Mucosa of rectum (tissue), 2 donors: ENCODE results near the gene SNX14.
"Not testable (repeated sequence)": the region's sequence is repeated elsewhere in the genome, so short reads cannot be mapped to it uniquely, and the experiment has no call there.

Source experiments
- H3K27ac ChIP-seq, 2 donors: one replicate each; pipeline ENCODE4 v1.7.0; 2013; ENCODE audit warnings: inconsistent platforms in 2 of 2, low read depth in 2 of 2, low read length in 2 of 2
- H3K27me3 ChIP-seq, 2 donors: one replicate each; pipeline ENCODE4 v1.7.0; 2013; ENCODE audit warnings: low read length in 2 of 2; ENCODE audit not compliant: control insufficient read depth in 2 of 2, insufficient read depth in 2 of 2
- H3K36me3 ChIP-seq, 2 donors: one replicate each; pipeline ENCODE4 v1.7.0; 2013; ENCODE audit warnings: low read length in 2 of 2; ENCODE audit not compliant: control insufficient read depth in 2 of 2, insufficient read depth in 2 of 2
- H3K4me1 ChIP-seq, 2 donors: one replicate each; pipeline ENCODE4 v1.7.0; 2013; ENCODE audit warnings: low read length in 2 of 2, mild to moderate bottlenecking in 1 of 2; ENCODE audit not compliant: control insufficient read depth in 2 of 2, insufficient read depth in 2 of 2
- H3K4me3 ChIP-seq, 2 donors: one replicate each; pipeline ENCODE4 v1.7.0; 2013; ENCODE audit warnings: low read length in 2 of 2
- H3K9ac ChIP-seq, 2 donors: one replicate each; pipeline ENCODE4 v1.7.0; 2013; ENCODE audit warnings: low read length in 2 of 2, low read depth in 1 of 2, mild to moderate bottlenecking in 1 of 2
- H3K9me3 ChIP-seq, 2 donors: one replicate each; pipeline ENCODE4 v1.7.0; 2013; ENCODE audit warnings: low read length in 2 of 2; ENCODE audit not compliant: control insufficient read depth in 2 of 2
- donor health status: healthy.
- donor health status: Normal muscosa, but diverticular disease.

The SNX14 gene, protein sequence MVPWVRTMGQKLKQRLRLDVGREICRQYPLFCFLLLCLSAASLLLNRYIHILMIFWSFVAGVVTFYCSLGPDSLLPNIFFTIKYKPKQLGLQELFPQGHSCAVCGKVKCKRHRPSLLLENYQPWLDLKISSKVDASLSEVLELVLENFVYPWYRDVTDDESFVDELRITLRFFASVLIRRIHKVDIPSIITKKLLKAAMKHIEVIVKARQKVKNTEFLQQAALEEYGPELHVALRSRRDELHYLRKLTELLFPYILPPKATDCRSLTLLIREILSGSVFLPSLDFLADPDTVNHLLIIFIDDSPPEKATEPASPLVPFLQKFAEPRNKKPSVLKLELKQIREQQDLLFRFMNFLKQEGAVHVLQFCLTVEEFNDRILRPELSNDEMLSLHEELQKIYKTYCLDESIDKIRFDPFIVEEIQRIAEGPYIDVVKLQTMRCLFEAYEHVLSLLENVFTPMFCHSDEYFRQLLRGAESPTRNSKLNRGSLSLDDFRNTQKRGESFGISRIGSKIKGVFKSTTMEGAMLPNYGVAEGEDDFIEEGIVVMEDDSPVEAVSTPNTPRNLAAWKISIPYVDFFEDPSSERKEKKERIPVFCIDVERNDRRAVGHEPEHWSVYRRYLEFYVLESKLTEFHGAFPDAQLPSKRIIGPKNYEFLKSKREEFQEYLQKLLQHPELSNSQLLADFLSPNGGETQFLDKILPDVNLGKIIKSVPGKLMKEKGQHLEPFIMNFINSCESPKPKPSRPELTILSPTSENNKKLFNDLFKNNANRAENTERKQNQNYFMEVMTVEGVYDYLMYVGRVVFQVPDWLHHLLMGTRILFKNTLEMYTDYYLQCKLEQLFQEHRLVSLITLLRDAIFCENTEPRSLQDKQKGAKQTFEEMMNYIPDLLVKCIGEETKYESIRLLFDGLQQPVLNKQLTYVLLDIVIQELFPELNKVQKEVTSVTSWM

DNA sequence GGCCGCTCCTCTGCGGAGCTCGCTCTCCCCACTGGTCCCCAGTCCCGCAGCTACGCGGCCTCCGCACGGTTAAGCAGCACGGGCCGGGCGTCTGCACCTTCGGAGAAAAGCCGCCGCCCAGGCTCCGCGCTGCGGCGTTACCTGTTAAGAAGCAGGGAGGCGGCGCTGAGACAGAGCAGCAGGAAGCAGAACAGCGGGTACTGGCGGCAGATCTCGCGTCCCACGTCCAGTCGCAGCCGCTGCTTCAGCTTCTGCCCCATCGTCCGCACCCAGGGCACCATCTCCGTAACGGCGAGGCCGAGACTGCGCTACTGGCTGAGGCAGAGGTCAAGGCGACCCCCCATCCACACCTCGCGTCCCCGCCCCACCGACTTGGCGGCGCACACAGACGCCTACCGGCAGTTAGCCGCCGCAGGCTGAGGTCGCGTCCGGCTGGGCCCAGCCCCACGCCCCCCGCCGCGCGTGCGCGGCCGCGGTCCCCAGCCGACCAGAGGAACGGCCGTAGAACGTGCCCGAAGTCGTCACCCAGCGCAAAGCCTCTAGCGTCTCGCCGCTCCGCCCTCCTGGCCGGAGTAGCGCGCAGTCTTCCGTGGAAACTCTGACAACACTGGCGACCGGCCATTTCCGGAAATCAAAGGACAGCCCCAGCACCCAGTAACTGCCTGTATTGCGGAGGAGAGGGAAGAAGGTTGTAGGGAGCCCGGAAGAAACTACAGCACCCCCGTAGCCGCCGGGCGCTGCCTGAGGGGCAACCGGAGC lies at the start of gene SNX14:
Gene SNX14 (minus strand): TSS at position 421 of the 759 bp plus-strand sequence. CDS start 140 bp downstream, at position 281.
- peak within 1 kb of the TSS; percentile 97 to 98 for H3K4me3 ChIP-seq
- H3K9me3 ChIP-seq = no peaks in the 10 kb centered on the region
- peaks cover 4 to 16% of the 10 kb centered on the region in 2 donors for H3K4me1 ChIP-seq
- peak within 1 kb of the TSS; percentile 99 for H3K27ac ChIP-seq
- no peaks in the 10 kb centered on the region for H3K36me3 ChIP-seq
- H3K9ac ChIP-seq = peak within 1 kb of the TSS; percentile 94 to 98
- H3K27me3 ChIP-seq = no peaks in the 10 kb centered on the region

DNA sequence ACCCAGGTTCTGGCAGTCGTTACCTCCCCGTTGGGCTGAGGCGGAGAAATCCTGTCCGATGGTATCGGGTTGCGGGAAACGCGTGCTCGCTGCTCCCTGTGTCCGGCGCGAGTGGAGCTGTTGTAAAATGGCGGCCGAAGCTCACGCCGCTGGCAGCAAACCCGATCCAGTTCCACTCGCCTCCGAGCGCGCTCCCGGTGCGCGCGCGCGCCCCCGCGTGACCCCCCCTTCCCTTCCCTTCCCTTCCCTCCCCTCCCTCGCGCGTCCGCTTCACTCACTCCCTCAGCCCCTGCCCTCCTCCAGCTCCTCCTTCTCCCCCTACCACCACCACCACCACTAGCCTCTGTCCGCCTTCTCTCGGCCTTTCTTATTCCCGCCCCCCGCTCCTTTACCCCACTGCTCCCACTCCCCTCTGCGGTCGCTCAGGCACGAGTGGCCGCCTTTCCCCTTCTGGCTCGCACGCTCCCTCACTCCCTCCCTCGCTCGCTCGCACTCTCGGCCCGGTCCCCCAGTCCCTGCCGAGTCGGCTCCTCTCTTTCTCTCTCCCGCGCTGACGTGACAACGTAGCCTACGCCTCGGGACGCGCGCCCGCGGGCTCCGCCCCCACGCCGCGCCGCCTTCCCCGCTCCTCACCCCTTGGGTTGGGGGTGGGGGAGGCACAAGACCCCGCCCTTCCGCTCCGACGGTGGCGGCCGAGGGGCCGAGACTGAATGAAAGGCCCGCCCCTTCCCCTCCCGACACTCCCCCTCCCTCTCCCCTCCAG lies 49.3 kb upstream of the SNX14 start, which contains the start of gene SYNCRIP:
Gene SYNCRIP (minus strand): TSS at position 113 of the 763 bp plus-strand sequence. CDS start 1,447 bp downstream, outside the sequence.
- peak within 1 kb of the TSS; percentile 96 to 97 for H3K4me3 ChIP-seq
- H3K4me1 ChIP-seq = peaks cover 3 to 13% of the 10 kb centered on the region in 2 donors
- H3K36me3 ChIP-seq = peaks cover 7 to 14% of the 10 kb centered on the region in 2 donors
- peak within 1 kb of the TSS; percentile 99 to 100 for H3K27ac ChIP-seq
- H3K27me3 ChIP-seq = no peaks in the 10 kb centered on the region
- peak within 1 kb of the TSS; percentile 92 to 98 for H3K9ac ChIP-seq
- no peaks in the 10 kb centered on the region for H3K9me3 ChIP-seq

DNA sequence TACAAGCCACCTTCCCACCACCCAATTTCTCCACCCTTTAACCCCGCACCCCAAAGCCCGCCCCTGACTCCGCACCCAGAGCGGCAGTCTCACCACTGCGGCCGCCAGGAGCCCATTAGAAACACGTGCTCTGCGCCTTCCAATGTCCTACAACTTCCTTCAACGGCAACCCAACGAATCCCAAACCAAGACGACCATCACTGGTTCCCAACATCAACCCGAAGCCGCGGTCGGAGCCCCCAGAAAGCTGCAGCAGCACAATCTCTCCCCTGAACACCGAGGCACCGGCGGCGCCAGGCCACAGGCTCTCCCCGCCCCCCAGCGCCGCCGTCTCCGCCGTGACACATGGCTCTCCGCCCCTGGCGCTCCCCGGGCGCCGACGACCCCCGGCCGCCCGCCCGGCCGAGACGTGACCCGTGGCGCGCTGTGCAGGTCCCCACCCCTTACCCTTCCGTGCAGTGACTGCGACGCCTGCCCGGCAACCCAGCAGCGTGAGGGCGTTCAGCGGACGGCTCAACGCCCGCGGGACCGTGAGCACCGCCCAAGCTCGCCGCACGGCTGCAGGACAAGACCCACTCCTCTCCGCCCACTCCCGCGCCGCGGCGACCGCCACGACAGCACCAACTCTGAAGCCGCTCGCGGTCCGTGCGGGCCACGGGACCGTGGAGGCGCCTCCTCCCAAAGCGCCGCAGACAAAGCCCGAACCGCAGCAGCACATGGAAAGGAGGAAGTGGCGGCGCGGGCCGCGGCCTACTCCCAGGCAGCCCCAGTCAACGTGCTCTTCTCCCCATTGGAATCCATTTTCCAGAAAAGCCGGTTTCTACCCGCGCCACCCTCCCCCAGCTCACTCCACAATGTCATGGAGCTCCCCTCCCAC lies 48.5 kb upstream of the SNX14 start:
- Histone ChIP-seq H3K27ac (peak overlapping the region; percentile 99 to 100), H3K9me3 (no peaks in the 10 kb centered on the region), H3K4me1 (peaks cover 3 to 13% of the 10 kb centered on the region in 2 donors), H3K36me3 (peaks cover 15 to 20% of the 10 kb centered on the region in 2 donors), H3K9ac (peak overlapping the region; percentile 90 to 98), H3K4me3 (peak overlapping the region; percentile 96 to 97), H3K27me3 (no peaks in the 10 kb centered on the region)

DNA sequence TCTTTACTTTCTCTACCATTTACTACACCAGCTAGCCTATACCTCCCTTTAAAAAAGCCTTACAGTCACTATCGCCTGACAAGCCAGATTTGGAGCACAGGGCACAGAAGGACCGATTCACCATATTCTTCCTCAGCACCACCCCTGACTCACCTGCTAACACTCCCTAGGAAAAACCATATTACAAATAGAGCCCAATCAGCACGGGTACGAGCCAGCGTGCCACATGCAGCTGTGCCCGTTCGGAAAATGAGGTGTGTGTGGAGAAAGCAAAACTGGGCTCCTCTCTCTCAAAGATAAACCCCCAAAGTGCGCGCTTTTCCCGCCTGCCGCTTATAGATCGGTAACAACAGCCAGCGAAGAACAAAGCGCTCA lies 47.9 kb upstream of the SNX14 start:
- Histone ChIP-seq H3K4me1 (peaks cover 3 to 13% of the 10 kb centered on the region in 2 donors), H3K27ac (peak overlapping the region; percentile 99 to 100), H3K27me3 (no peaks in the 10 kb centered on the region), H3K36me3 (peaks cover 21 to 26% of the 10 kb centered on the region in 2 donors), H3K9me3 (no peaks in the 10 kb centered on the region), H3K4me3 (peak overlapping the region; percentile 96 to 97), H3K9ac (peak overlapping the region; percentile 90 to 98)

DNA sequence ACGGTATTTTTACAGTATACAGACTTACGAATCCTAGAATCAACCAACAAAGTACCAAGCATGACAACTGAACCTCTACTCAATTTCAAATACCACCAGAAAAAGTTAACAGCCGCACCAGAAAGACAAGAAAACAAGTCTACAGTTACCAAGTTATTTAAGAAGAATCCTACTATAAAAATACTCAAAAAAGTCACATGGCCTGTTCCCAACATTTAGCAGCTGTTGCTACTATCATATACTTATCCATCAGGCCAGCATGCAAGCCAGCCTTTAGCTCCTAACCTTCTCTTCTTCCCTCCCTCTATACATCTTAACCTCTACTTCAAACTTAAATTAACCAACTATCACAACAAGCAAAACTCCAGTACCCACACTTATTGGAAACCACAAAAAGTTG lies 47.2 kb upstream of the SNX14 start:
- H3K9ac ChIP-seq = no peak overlapping the region
- peaks cover 22 to 31% of the 10 kb centered on the region in 2 donors for H3K36me3 ChIP-seq
- no peaks in the 10 kb centered on the region for H3K9me3 ChIP-seq
- H3K4me3 ChIP-seq = peak overlapping the region; percentile 96 to 97
- no peaks in the 10 kb centered on the region for H3K27me3 ChIP-seq
- H3K4me1 ChIP-seq = peaks cover 3 to 13% of the 10 kb centered on the region in 2 donors
- H3K27ac ChIP-seq = no peak overlapping the region

DNA sequence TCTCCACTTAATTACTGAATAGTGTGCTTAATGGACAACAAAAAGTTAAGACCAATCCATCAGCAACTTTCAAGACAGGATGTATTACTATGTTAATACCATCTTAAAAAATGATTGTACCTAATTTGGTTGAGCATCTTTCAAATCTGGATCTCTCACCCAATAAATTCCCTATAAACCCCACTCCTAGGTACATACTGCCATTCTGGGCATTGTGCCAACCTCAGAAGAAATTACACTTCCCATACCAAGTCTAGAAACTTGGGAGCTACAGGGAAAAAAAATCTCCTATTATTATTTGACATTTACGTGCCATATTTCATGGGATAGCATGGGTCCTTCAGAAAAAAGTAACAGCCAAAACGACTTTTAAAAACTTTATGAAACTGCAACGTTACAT lies 43.9 kb upstream of the SNX14 start:
- no peaks in the 10 kb centered on the region for H3K9me3 ChIP-seq
- H3K27ac ChIP-seq = no peak overlapping the region
- peaks cover 38 to 56% of the 10 kb centered on the region in 2 donors for H3K36me3 ChIP-seq
- H3K4me3 ChIP-seq = no peak overlapping the region
- H3K4me1 ChIP-seq = peaks cover 3 to 7% of the 10 kb centered on the region in 2 donors
- no peak overlapping the region for H3K9ac ChIP-seq
- no peaks in the 10 kb centered on the region for H3K27me3 ChIP-seq

DNA sequence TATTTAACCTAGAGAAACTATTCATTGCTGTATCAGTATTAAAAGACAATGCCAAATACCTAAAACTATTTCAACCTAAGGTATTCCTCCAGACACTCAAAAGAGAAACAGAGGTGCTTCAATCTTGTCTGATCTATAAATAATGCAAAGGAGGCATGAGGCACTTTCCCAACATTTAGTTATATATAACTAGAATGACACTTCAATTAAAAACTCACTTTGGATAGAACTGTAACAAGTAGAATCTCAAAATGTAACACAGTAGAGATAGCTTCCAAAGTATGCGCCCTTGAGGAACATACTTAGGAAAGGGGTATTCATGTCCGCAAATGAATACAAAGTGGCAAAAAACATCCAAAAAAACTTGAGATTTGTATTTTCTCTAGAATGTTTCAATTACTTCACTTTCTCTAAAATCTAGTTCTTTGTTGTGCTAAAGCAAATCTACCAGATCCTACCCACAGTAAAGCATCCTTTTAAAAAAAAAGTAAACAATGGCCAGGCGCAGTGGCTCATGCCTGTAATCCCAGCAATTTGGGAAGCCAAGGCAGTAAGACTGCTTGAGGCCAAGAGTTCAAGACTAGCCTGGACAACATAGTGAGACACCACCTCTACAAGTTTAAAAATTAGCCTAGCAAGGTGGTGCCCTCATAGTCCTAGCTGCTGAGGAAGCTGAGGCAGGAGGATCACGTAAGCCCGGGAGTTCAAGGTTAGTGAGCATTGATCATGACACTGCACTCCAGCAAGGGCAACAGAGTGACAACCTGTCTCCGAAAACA lies 38.7 kb upstream of the SNX14 start:
- Histone ChIP-seq H3K27ac (no peak overlapping the region), H3K27me3 (no peaks in the 10 kb centered on the region), H3K9me3 (no peaks in the 10 kb centered on the region), H3K4me1 (no peaks in the 10 kb centered on the region), H3K36me3 (peaks cover 50 to 75% of the 10 kb centered on the region in 2 donors), H3K4me3 (no peak overlapping the region), H3K9ac (no peak overlapping the region)

DNA sequence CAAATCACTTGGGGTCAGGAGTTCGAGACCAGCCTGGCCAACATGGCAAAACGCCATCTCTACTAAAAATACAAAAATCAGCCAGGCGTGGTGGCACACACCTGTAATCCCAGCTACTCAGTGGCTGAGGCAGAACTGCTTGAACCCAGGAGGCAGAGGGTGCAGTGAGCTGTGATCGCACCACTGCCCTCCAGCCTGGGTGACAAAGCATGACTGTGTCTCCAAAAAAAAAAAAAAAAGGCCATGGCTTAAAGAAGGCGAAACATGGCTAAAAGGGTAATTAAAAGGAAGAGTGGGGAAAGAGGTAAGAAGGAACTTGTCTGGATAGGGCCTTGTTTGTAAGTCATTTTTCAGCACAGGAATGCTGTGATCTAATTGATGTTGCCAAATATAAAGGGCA lies 37.5 kb upstream of the SNX14 start:
- peaks cover 49 to 73% of the 10 kb centered on the region in 2 donors for H3K36me3 ChIP-seq
- H3K4me1 ChIP-seq, H3K9ac ChIP-seq, H3K4me3 ChIP-seq, H3K9me3 ChIP-seq, H3K27me3 ChIP-seq, H3K27ac ChIP-seq: not testable (repeated sequence)
